Measurements from ENCODE around the gene TMEM167B.

Gene TMEM167B

DNA sequence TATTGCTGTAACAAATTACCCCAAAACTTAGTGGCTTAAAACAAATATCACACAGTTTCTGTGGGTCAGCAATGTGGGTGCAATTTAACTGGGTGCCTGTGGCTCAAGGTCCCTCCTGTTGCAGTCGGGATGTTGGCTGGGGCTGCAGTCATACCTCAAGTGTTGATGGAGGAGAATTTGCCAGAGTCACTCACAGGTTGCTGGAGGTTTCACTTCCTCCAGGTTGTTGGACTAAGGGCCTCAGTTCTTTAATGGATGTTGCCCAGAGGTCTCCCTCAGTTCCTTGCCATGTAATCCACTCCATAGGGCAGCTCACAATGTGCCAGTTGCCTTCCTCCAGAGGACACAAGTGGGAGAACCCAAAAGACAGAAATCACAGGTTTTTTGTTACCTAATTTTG, 12.2 kb upstream of the TMEM167B start:
- Histone ChIP-seq H3K4me3 (ENCODE audit: low read depth, low read length) (no peak overlapping the region), H3K9me3 (no peaks in the 10 kb centered on the region), H3K36me3 (no peaks in the 10 kb centered on the region; the same call in 1 of the 2 replicates), H3K4me1 (no peaks in the 10 kb centered on the region), H3K27me3 (no peaks in the 10 kb centered on the region)
- TF ChIP-seq, protein P1, sequence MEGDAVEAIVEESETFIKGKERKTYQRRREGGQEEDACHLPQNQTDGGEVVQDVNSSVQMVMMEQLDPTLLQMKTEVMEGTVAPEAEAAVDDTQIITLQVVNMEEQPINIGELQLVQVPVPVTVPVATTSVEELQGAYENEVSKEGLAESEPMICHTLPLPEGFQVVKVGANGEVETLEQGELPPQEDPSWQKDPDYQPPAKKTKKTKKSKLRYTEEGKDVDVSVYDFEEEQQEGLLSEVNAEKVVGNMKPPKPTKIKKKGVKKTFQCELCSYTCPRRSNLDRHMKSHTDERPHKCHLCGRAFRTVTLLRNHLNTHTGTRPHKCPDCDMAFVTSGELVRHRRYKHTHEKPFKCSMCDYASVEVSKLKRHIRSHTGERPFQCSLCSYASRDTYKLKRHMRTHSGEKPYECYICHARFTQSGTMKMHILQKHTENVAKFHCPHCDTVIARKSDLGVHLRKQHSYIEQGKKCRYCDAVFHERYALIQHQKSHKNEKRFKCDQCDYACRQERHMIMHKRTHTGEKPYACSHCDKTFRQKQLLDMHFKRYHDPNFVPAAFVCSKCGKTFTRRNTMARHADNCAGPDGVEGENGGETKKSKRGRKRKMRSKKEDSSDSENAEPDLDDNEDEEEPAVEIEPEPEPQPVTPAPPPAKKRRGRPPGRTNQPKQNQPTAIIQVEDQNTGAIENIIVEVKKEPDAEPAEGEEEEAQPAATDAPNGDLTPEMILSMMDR (IDR thresholded peaks at IDR 0.05; ENCODE audit: low read depth, low read length) = no peak
- DNase-seq = no peak

DNA sequence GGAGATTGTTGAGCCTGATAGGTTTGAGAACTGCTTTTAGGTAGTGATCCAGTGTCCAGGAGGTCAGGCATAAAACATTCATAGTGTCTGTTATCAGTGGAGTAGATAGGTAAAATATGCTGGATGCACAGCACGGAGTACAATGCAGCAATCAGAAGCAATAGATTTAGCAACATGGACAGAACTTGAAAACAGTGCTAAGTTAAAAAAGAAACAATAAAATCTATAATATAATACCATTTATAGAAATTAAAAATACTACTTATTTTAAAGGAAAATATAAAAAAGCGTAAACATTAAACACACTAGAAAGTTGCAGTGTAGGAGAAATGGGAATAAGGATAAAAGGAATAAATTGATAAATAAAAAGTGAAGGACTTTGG, 11.3 kb upstream of the TMEM167B start:
- Histone ChIP-seq H3K4me3 (ENCODE audit: low read depth, low read length) (no peak overlapping the region), H3K27me3 (no peaks in the 10 kb centered on the region), H3K9me3 (no peaks in the 10 kb centered on the region), H3K36me3 (no peaks in the 10 kb centered on the region), H3K4me1 (no peaks in the 10 kb centered on the region)
- TF ChIP-seq, protein P1 (IDR thresholded peaks at IDR 0.05; ENCODE audit: low read depth, low read length) = no peak
- DNase-seq = no peak

DNA sequence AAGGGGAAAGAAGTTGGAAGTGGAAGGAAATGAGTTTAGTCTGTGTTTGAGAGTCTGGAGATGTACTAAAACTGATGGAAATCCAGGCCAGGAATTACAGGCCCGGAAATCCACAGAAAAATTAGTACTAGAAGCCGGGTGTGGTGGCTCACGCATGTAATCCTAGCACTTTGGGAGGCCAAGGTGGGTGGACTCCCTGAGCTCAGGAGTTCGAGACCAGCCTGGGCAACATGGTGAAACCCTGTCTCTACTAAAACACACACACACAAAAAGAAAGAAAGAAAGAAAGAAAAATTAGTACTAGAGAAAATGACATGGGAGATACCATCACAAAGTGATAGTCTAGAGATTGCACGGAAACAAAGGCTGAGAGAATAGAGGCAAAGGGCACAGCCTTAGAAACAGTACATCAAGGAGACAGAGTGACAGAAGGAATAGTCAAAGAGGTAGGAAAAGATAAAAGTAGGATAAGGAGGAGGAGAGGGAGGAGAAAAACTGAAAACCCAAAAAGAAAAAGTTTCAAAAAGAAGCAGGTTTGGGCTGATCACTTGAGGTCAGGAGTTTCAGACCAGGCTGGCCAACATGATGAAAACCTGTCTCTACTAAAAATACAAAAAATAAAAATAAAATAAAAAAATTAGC, 10.0 kb upstream of the TMEM167B start:
- Histone ChIP-seq H3K4me3 (ENCODE audit: low read depth, low read length) (no peak overlapping the region), H3K27me3 (no peaks in the 10 kb centered on the region), H3K9me3 (no peaks in the 10 kb centered on the region), H3K36me3 (no peaks in the 10 kb centered on the region), H3K4me1 (no peaks in the 10 kb centered on the region)
- DNase-seq = no peak
- TF ChIP-seq, protein P1 (IDR thresholded peaks at IDR 0.05; ENCODE audit: low read depth, low read length) = no peak

DNA sequence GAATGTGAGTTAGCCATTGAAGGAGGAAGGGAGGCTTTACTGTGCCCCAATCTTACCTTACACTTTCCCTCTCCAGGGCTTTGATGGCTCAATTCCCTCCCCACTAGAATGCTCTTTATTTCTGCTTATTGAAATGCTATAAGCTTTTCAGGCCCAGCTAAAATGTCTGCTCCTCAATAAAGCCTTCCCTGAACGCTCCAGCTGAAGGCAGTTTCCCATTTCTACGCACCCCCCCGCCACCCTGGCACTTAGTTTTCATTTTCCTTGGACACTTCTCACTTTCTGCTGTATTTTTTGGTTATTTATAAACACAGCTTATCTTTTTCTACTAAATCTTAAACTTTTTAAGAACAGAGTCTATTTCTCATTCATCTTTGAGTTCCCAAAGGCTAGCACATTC, 7.1 kb upstream of the TMEM167B start:
- DNase-seq = no peak
- Histone ChIP-seq H3K4me1 (no peaks in the 10 kb centered on the region), H3K9me3 (no peaks in the 10 kb centered on the region), H3K36me3 (no peaks in the 10 kb centered on the region), H3K4me3 (ENCODE audit: low read depth, low read length) (no peak overlapping the region), H3K27me3 (no peaks in the 10 kb centered on the region)
- TF ChIP-seq, protein P1 (IDR thresholded peaks at IDR 0.05; ENCODE audit: low read depth, low read length) = no peak

DNA sequence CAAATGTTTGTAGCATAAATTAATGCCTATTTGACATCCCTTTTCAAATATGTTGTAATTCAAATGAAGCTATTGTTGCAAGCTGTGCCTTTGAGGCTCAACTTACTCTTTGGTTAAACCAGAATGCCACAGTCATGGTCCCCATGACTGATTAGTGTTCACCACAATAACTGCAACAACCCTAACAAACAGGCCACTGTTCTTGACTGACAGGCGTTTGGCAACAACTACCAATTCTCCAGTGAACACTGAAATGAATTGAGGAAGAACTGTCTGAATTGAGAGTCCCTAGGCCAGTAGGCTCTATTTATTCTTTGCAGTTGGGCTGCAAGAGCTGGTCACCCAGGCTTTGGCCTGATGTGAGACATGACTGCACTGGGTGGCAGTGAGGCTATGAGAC, 6.6 kb upstream of the TMEM167B start:
- Histone ChIP-seq H3K4me3 (ENCODE audit: low read depth, low read length) (no peak overlapping the region), H3K4me1 (no peaks in the 10 kb centered on the region), H3K36me3 (no peaks in the 10 kb centered on the region), H3K27me3 (no peaks in the 10 kb centered on the region), H3K9me3 (no peaks in the 10 kb centered on the region)
- TF ChIP-seq, protein P1 (IDR thresholded peaks at IDR 0.05; ENCODE audit: low read depth, low read length) = no peak
- no peak for DNase-seq

DNA sequence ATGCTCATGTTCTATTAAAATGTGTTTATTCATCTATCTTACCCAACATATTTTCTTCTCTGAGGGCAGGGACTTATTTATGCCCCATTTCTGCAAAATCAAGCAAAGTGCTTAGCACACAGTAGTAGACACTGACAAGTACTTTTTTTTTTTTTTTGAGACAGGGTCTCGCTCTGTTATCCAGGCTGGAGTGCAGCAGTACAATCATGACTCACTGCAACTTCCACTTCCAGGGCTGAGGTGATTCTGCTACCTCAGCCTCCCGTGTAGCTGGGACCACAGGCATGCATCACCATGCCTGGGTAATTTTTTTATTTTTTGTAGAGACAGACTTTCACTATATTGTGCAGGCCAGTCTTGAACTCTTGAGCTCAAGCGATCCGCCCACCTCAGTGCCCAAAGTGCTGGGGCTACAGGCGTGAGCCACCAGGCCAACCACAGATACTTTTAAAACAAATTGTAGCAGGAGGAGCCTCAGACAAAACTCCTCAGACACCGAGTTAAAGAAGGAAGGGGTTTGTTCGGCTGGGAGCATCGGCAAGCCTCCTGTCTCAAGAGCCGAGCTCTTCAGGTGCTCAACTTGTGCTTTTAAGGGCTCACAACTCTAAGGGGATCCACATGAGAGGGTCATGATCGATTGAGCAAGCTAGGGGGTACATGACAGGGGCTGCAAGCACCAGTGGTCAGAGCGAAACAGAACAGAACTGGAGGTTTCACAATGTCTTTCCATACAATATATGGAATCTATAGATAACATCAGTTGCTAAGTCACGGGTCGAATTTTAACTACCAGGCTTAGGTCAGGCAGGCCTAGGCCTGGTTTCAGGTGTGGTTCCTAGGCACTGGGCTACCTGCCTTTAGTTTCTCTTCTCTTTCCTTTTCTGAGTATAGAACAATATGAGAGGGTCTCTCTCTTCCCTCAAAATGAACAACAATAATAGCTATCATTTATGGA, 5.7 kb upstream of the TMEM167B start:
- Histone ChIP-seq H3K27me3 (no peaks in the 10 kb centered on the region), H3K4me3 (ENCODE audit: low read depth, low read length) (no peak overlapping the region), H3K36me3 (no peaks in the 10 kb centered on the region), H3K9me3 (no peaks in the 10 kb centered on the region), H3K4me1 (no peaks in the 10 kb centered on the region)
- TF ChIP-seq, protein P1 (IDR thresholded peaks at IDR 0.05; ENCODE audit: low read depth, low read length) = no peak
- DNase-seq = no peak

All from BE2C (cell line).